ENCODE data around the gene COPS4. TPM values are rescaled to one million over a fixed set of nuclear protein-coding genes. Genes with fewer than 3 reads are reported as not detected.
"Not testable (repeated sequence)": the region's sequence is repeated elsewhere in the genome, so short reads cannot be mapped to it uniquely, and the experiment has no call there.

The COPS4 gene
- total RNA-seq, 4 donors from 2014 or later: 67.9 to 151 (median 91.9) TPM

DNA sequence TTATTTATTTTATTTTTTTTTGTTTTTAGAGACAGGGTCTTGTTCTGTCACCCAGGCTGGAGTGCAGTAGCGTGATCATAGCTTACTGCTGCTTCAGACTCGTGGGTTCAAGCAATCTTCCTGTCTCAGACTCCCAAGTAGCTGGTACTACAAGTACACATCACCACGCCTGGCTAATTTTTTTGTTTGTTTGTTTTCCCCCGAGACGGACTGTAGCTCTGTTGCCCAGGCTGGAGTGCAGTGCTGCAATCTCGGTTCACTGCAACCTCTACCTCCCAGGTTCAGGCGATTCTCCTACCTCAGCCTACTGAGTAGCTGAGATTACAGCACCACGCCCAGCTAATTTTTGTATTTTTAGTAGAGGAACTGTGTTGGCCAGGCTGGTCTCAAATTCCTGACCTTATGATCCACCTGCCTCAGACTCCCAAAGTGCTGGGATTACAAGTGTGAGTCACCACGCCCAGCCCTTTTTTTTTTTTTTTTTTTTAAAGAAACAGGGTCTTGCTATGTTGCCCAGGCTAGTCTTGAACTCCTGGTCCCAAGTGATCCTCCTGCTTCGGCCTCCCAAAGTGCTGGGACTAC, 32.2 kb downstream of the COPS4 start:
- Histone ChIP-seq H3K4me3 (no peak overlapping the region), H3K9me3 (no peaks in the 10 kb centered on the region), H3K27ac (peak overlapping the region in 1 of 4 donors; percentile 46), H3K36me3 (peaks cover 0 to 92% of the 10 kb centered on the region in 2 donors), H3K4me1 (no peaks in the 10 kb centered on the region), H3K27me3 (no peaks in the 10 kb centered on the region)
- DNase-seq (no peak), ATAC-seq (peak in 1 of 2 donors; percentile 84)
- in situ Hi-C loops (cut with MboI; ENCODE audit: low sequenced_read_pairs in 4 of 4): loop anchor here in 1 of 4 donors (5.0 kb wide), 1 partner anchor 195 kb away; no protein-coding TSS in a partner anchor
- intact Hi-C loops (cut with DNase I; ENCODE audit: low total_unique reads): no loop called here
- TF ChIP-seq, protein P1, sequence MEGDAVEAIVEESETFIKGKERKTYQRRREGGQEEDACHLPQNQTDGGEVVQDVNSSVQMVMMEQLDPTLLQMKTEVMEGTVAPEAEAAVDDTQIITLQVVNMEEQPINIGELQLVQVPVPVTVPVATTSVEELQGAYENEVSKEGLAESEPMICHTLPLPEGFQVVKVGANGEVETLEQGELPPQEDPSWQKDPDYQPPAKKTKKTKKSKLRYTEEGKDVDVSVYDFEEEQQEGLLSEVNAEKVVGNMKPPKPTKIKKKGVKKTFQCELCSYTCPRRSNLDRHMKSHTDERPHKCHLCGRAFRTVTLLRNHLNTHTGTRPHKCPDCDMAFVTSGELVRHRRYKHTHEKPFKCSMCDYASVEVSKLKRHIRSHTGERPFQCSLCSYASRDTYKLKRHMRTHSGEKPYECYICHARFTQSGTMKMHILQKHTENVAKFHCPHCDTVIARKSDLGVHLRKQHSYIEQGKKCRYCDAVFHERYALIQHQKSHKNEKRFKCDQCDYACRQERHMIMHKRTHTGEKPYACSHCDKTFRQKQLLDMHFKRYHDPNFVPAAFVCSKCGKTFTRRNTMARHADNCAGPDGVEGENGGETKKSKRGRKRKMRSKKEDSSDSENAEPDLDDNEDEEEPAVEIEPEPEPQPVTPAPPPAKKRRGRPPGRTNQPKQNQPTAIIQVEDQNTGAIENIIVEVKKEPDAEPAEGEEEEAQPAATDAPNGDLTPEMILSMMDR (IDR thresholded peaks at IDR 0.05 in 4 of 5, conservative IDR thresholded peaks at IDR 0.05 in 1 of 5): no peak
- no peak for TF ChIP-seq POLR2A (IDR thresholded peaks at IDR 0.05)

DNA sequence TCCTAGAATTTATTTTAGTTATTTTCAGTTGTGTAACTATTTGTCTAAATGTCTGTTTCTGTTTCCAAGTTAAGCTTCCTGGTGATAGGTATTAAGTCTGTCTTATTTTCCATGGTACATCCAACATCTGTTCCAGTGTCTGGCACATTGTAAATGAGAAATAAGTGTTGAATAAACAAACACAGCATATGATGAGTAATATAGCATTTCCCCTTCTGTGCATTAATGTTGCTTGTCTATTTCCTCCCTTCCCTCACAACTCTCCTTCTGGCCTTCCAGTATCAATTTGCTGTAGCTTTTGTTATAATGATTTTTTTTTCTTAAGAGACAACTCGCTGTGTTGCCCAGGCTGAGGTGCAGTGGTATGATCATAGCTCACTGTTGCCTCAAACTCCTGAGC, 36.1 kb downstream of the COPS4 start:
- in situ Hi-C loops (cut with MboI; ENCODE audit: low sequenced_read_pairs in 4 of 4): loop anchor here in 1 of 4 donors (10.0 kb wide), 1 partner anchor 194 kb away; no protein-coding TSS in a partner anchor
- Histone ChIP-seq H3K27me3 (no peaks in the 10 kb centered on the region), H3K9me3 (no peaks in the 10 kb centered on the region), H3K4me1 (peaks cover 14 to 16% of the 10 kb centered on the region in 2 donors), H3K27ac (no peak overlapping the region), H3K4me3 (no peak overlapping the region), H3K36me3 (peaks cover 0 to 60% of the 10 kb centered on the region in 2 donors)
- intact Hi-C loops (cut with DNase I; ENCODE audit: low total_unique reads): no loop called here
- TF ChIP-seq, protein P1 (IDR thresholded peaks at IDR 0.05 in 4 of 5, conservative IDR thresholded peaks at IDR 0.05 in 1 of 5): no peak
- no peak for TF ChIP-seq POLR2A (IDR thresholded peaks at IDR 0.05)
- ATAC-seq (no peak), DNase-seq (no peak)

DNA sequence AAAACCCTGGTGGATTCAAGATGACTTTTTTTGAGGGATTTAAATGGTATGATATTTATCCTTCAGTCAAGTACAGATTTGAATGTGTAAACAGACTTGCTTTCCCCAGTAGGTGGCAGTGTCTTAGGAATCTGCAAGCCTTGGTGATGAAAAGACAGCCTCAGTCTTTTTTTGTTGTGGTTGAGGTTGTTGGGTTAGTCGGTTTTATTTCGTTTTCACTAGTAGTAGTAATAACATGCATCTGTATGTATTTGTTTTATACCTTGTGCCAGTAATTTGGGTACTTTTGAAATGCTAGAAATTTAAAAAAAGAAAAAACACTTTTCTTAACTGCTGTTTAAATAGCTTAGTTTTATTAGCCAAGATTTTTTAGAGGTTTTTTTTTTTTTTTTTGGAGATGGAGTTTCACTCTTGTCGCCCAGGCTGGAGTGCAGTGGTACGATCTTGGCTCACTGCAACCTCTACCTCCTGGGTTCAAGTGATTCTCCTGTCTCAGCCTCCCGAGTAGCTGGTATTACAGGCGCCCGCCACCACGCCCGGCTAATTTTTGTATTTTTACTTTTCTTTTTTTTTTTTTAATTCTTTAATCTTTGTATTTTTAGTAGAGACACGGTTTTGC, 39.2 kb downstream of the COPS4 start:
- H3K4me1 ChIP-seq: peaks cover 15 to 21% of the 10 kb centered on the region in 2 donors
- DNase-seq (no peak), ATAC-seq (peak in 1 of 2 donors; percentile 52)
- TF ChIP-seq, protein P1 (IDR thresholded peaks at IDR 0.05 in 4 of 5, conservative IDR thresholded peaks at IDR 0.05 in 1 of 5): peak; percentile 27 to 65 (median 45)
- TF ChIP-seq POLR2A (IDR thresholded peaks at IDR 0.05): no peak
- in situ Hi-C loops (cut with MboI; ENCODE audit: low sequenced_read_pairs in 4 of 4) (loop anchor here in 1 of 4 donors (10.0 kb wide), 1 partner anchor 191 kb away; no protein-coding TSS in a partner anchor), intact Hi-C loops (cut with DNase I; ENCODE audit: low total_unique reads) (loop anchor here (2.0 kb wide), 1 partner anchor 209 kb away; no protein-coding TSS in a partner anchor)
- peak overlapping the region; percentile 65 to 75 (median 71) for H3K27ac ChIP-seq
- peaks cover 0 to 42% of the 10 kb centered on the region in 2 donors for H3K36me3 ChIP-seq
- H3K27me3 ChIP-seq: no peaks in the 10 kb centered on the region
- no peaks in the 10 kb centered on the region for H3K9me3 ChIP-seq
- H3K4me3 ChIP-seq: no peak overlapping the region

- not testable (repeated sequence) for H3K4me3 ChIP-seq, H3K27me3 ChIP-seq, H3K9me3 ChIP-seq
- in situ Hi-C loops (cut with MboI; ENCODE audit: low sequenced_read_pairs in 4 of 4) (loop anchor here in 2 of 4 donors (10.0 to 25.0 kb wide), 2 partner anchors 188 to 190 kb away; no protein-coding TSS in a partner anchor), intact Hi-C loops (cut with DNase I; ENCODE audit: low total_unique reads) (loop anchor here (1.0 to 5.0 kb wide), 3 partner anchors 36 to 208 kb away; no protein-coding TSS in a partner anchor)
- DNase-seq: peak; percentile 12 to 63
- Histone ChIP-seq H3K36me3 (peaks cover 0 to 36% of the 10 kb centered on the region in 2 donors), H3K4me1 (peaks cover 15 to 21% of the 10 kb centered on the region in 2 donors), H3K27ac (peak overlapping the region; percentile 65 to 75 (median 71))
- peak; percentile 40 to 53 for ATAC-seq
These were observed 39.8 kb downstream of the COPS4 start for GRCh38 chr4:83074783-83075182.
